A549 (cell line): ENCODE results near the gene JAZF1. TPM values are rescaled to one million over a fixed set of nuclear protein-coding genes. Genes with fewer than 3 reads are reported as not detected.

Experiments
- ATAC-seq, 2 experiments: fragments of 200-7000 bp in 1 of 2; fragments of >200 bp in 1 of 2; cut with Nextera tagmentation in 1 of 2; cut with Tn5 transposase in 1 of 2; 3 replicates each; pipeline versions ENCODE4 v1.8.0 to v1.9.1; 2018 to 2020; ENCODE audit warnings: mild to moderate bottlenecking in 1 of 2, moderate library complexity in 1 of 2
- CTCF ChIA-PET: fragments of 300-600 bp; sonication (Branson Sonifier 250); formaldehyde crosslinking; extraction: SDS; loops from one replicate; lab custom pipeline; 2021; ENCODE audit warnings: antibody characterized with exemption, inconsistent platforms; lab: Yijun Ruan, JAX
- POLR2A ChIA-PET: fragments of 350-600 bp; formaldehyde crosslinking; extraction: SDS; loops from one replicate; lab custom pipeline; 2021; ENCODE audit warnings: antibody characterized with exemption, inconsistent platforms; lab: Yijun Ruan, JAX
- DNase-seq, 2 experiments: peaks; one replicate each; pipeline versions ENCODE4 v3.0.0 to v3.0.0-alpha.2; 2011 to 2016; ENCODE audit warnings: low read depth in 1 of 2, low spot score in 1 of 2
- FAIRE-seq: peaks from 2 replicates; lab custom pipeline; 2011; peaks lifted over from hg19 to GRCh38; lab: Jason Lieb, UNC
- H3K27ac ChIP-seq, 2 experiments: fragments of >200 bp; sonication (Bioruptor Twin); formaldehyde crosslinking; 3 replicates each; pipeline ENCODE4 v1.5.1; 2016 to 2017
- H3K4me1 ChIP-seq: fragments of >200 bp; sonication (Bioruptor Twin); formaldehyde crosslinking; 3 replicates; pipeline ENCODE4 v1.6.1; 2016
- H3K4me2 ChIP-seq: fragments of >200 bp; sonication (Bioruptor Twin); formaldehyde crosslinking; 3 replicates; pipeline ENCODE4 v1.6.1; 2016
- H3K4me3 ChIP-seq: fragments of >200 bp; sonication (Bioruptor Twin); formaldehyde crosslinking; 3 replicates; pipeline ENCODE4 v1.5.1; 2016
- H3K9me3 ChIP-seq: fragments of >200 bp; sonication (Bioruptor Twin); formaldehyde crosslinking; 3 replicates; pipeline ENCODE4 v1.6.1; 2016
- ATOH8 ChIP-seq: fragments of 250-450 bp; sonication (Bioruptor Pico); IDR thresholded peaks from 2 replicates; pipeline ENCODE4 v1.5.0; 2020; ENCODE audit warnings: low read depth, mild to moderate bottlenecking, moderate library complexity
- BCL3 ChIP-seq: fragments of >200 bp; sonication (Bioruptor Twin); formaldehyde crosslinking; IDR thresholded peaks from 3 replicates; pipeline ENCODE4 v1.6.1; 2016
- BHLHE40 ChIP-seq: IDR thresholded peaks from 2 replicates; pipeline ENCODE4 v1.6.1; 2012; ENCODE audit warnings: low read depth, low read length, inconsistent platforms
- CHD4 ChIP-seq: fragments of 200-600 bp; sonication (generic); IDR thresholded peaks from 2 replicates; pipeline ENCODE4 v1.6.1; 2016; ENCODE audit warnings: antibody characterized with exemption, mild to moderate bottlenecking, borderline replicate concordance
- EHF ChIP-seq: fragments of 250-450 bp; sonication (Bioruptor Pico); IDR thresholded peaks from 2 replicates; pipeline ENCODE4 v1.5.0; 2020; ENCODE audit warnings: mild to moderate bottlenecking
- ELK1 ChIP-seq: fragments of 150-350 bp; IDR thresholded peaks from 2 replicates; pipeline ENCODE4 v1.6.1; 2014; ENCODE audit warnings: low read depth, mild to moderate bottlenecking, low read length
- EP300 ChIP-seq, 2 experiments: fragments of >200 bp; sonication (Bioruptor Twin); formaldehyde crosslinking; IDR thresholded peaks; 2 replicates in 1 of 2; 3 replicates in 1 of 2; pipeline ENCODE4 v1.6.1; 2016 to 2017
- ESRRA ChIP-seq: fragments of 150-350 bp; IDR thresholded peaks from 2 replicates; pipeline ENCODE4 v1.6.1; 2014; ENCODE audit warnings: mild to moderate bottlenecking, low read length, borderline replicate concordance
- FOSB ChIP-seq: fragments of 250-450 bp; sonication (Bioruptor Pico); IDR thresholded peaks from 2 replicates; pipeline ENCODE4 v1.5.0; 2020; ENCODE audit warnings: mild to moderate bottlenecking, moderate library complexity
- FOSL2 ChIP-seq, 2 experiments: fragments of 450-650 bp in 1 of 2; fragments of >200 bp in 1 of 2; sonication (Bioruptor Twin) in 1 of 2; formaldehyde crosslinking; IDR thresholded peaks; 2 replicates each; pipeline versions ENCODE4 v1.5.0 to v1.6.1; 2016 to 2020; ENCODE audit warnings: mild to moderate bottlenecking in 1 of 2, moderate library complexity in 1 of 2
- HOXA7 ChIP-seq: fragments of 250-450 bp; sonication (Bioruptor Pico); IDR thresholded peaks from 2 replicates; pipeline ENCODE4 v1.5.0; 2020; ENCODE audit warnings: mild to moderate bottlenecking, moderate library complexity
- HOXB13 ChIP-seq: fragments of 250-450 bp; sonication (Bioruptor Pico); IDR thresholded peaks from 2 replicates; pipeline ENCODE4 v1.5.0; 2020; ENCODE audit warnings: low read depth, mild to moderate bottlenecking, moderate library complexity
- HOXB5 ChIP-seq: fragments of 250-450 bp; sonication (Bioruptor Pico); IDR thresholded peaks from 2 replicates; pipeline ENCODE4 v1.5.0; 2020; ENCODE audit warnings: mild to moderate bottlenecking, moderate library complexity
- KDM1A ChIP-seq: fragments of 200-600 bp; sonication (generic); IDR thresholded peaks from 2 replicates; pipeline ENCODE4 v1.6.1; 2016; ENCODE audit warnings: low read depth, mild to moderate bottlenecking
- MYC ChIP-seq: IDR thresholded peaks from 2 replicates; pipeline ENCODE4 v1.6.1; 2012; ENCODE audit warnings: mild to moderate bottlenecking, inconsistent platforms, low read length, improper control_type of control experiment, borderline replicate concordance
- NFE2L2 ChIP-seq: fragments of 150-350 bp; conservative IDR thresholded peaks from 2 replicates; pipeline ENCODE4 v1.6.1; 2014; ENCODE audit warnings: low read length
- NPAS2 ChIP-seq: fragments of 250-450 bp; sonication (Bioruptor Pico); IDR thresholded peaks from 2 replicates; pipeline ENCODE4 v1.8.0; 2022; ENCODE audit warnings: mild to moderate bottlenecking, moderate library complexity, borderline replicate concordance
- PBX3 ChIP-seq: IDR thresholded peaks from 2 replicates; pipeline ENCODE4 v1.6.1; 2012
- PHF8 ChIP-seq: fragments of 200-600 bp; sonication (generic); IDR thresholded peaks from 2 replicates; pipeline ENCODE4 v1.6.1; 2016; ENCODE audit warnings: low read depth, mild to moderate bottlenecking, antibody characterized with exemption, moderate library complexity, borderline replicate concordance
- POLR2A ChIP-seq: IDR thresholded peaks from 2 replicates; pipeline ENCODE4 v1.6.1; 2012; ENCODE audit warnings: mild to moderate bottlenecking, low read length
- POLR2AphosphoS2 ChIP-seq: conservative IDR thresholded peaks from 2 replicates; pipeline ENCODE4 v1.6.1; 2012; ENCODE audit warnings: low read length, improper control_type of control experiment, inconsistent platforms
- RARB ChIP-seq: fragments of 250-450 bp; sonication (Bioruptor Pico); IDR thresholded peaks from 2 replicates; pipeline ENCODE4 v1.8.0; 2021; ENCODE audit warnings: mild to moderate bottlenecking, moderate library complexity
- SMC3 ChIP-seq: fragments of >200 bp; sonication (Bioruptor Twin); formaldehyde crosslinking; IDR thresholded peaks from 3 replicates; pipeline ENCODE4 v1.6.1; 2018; ENCODE audit warnings: inconsistent platforms
- SREBF2 ChIP-seq: fragments of 450-650 bp; IDR thresholded peaks from 2 replicates; pipeline ENCODE4 v1.6.1; 2014; ENCODE audit warnings: mild to moderate bottlenecking, moderate library complexity
- TP53 ChIP-seq: fragments of 250-450 bp; sonication (Bioruptor Pico); IDR thresholded peaks from 2 replicates; pipeline ENCODE4 v1.5.0; 2021; ENCODE audit warnings: mild to moderate bottlenecking, moderate library complexity
- USF2 ChIP-seq: fragments of 450-650 bp; IDR thresholded peaks from 2 replicates; pipeline ENCODE4 v1.6.1; 2014; ENCODE audit warnings: antibody characterized with exemption
- ZC3H11A ChIP-seq: fragments of 450-650 bp; IDR thresholded peaks from 2 replicates; pipeline ENCODE4 v1.6.1; 2014; ENCODE audit warnings: antibody characterized with exemption, mild to moderate bottlenecking
- ZFP36 ChIP-seq: fragments of 450-650 bp; IDR thresholded peaks from 2 replicates; pipeline ENCODE4 v1.6.1; 2014; ENCODE audit warnings: borderline replicate concordance; ENCODE audit not compliant: partially characterized antibody
- ZSCAN20 ChIP-seq: fragments of 250-450 bp; sonication (Bioruptor Pico); IDR thresholded peaks from 2 replicates; pipeline ENCODE4 v1.8.0; 2022; ENCODE audit warnings: mild to moderate bottlenecking, moderate library complexity
- WGBS: methylation state at CpG from one replicate; pipeline ENCODE4 v1.1.6; 2017; ENCODE audit errors: missing lambda C conversion rate; 5-methylcytosine and 5-hydroxymethylcytosine counted together
- polyA plus RNA-seq, 4 experiments: library from polyadenylated mRNA; depleted of rRNA in 3 of 4; stranded (reverse); fragments of >200 nt; fragmentation: RNase III in 1 of 4; extraction: RNeasy Plus Mini Kit Qiagen cat#74134 plus additional on column Dnase treatment in 1 of 4; gene quantifications; 2 replicates in 3 of 4; 3 replicates in 1 of 4; pipeline ENCODE4 v1.2.3, GENCODE V29; 2011 to 2017

JAZF1 gene
- polyA plus RNA-seq, 2 of the 4 experiments (the other 2 are of a cell fraction), result 1.9 to 2.8 TPM

GRCh38 chr7:27883696-27884095 is 296.9 kb downstream of the JAZF1 start:
- ChIA-PET CTCF (no interaction called here), POLR2A (no interaction called here)
- ATAC-seq (no peak), FAIRE-seq (no peak), DNase-seq (no peak)
- H3K4me3 ChIP-seq, result no peak overlapping the region
- H3K9me3 ChIP-seq, result no peaks in the 10 kb centered on the region
- H3K4me1 ChIP-seq, result no peaks in the 10 kb centered on the region
- TF ChIP-seq PHF8 (no peak), ZFP36 (no peak), POLR2A (no peak)
- WGBS, result 92% methylated on average over 4 of the region's 4 CpGs
- H3K27ac ChIP-seq, result no peak overlapping the region
- no peak overlapping the region for H3K4me2 ChIP-seq

- ATAC-seq (no peak), DNase-seq (no peak), FAIRE-seq (no peak)
- 92% methylated on average over 8 of the region's 8 CpGs for WGBS
- TF ChIP-seq TP53 (no peak), KDM1A (no peak), ESRRA (no peak), EP300 (IDR thresholded peaks at IDR 0.05) (no peak), HOXB5 (no peak), SREBF2 (no peak), ATOH8 (CRISPR knock-in tag) (no peak), ZSCAN20 (no peak), BCL3 (no peak), EHF (no peak), BHLHE40 (no peak), SMC3 (no peak), NPAS2 (CRISPR knock-in tag) (no peak), POLR2AphosphoS2 (no peak), FOSB (CRISPR knock-in tag) (no peak), ELK1 (no peak), HOXA7 (CRISPR knock-in tag) (no peak), RARB (CRISPR knock-in tag) (no peak)
- no peak overlapping the region for H3K27ac ChIP-seq
- H3K4me3 ChIP-seq, result no peak overlapping the region
- no peak overlapping the region for H3K4me2 ChIP-seq
- ChIA-PET CTCF (no interaction called here), POLR2A (no interaction called here)
- peaks cover 15% of the 10 kb centered on the region for H3K4me1 ChIP-seq
- H3K9me3 ChIP-seq, result no peaks in the 10 kb centered on the region
These were observed 303.8 kb downstream of the JAZF1 start for GRCh38 chr7:27876756-27877155.

GRCh38 chr7:27875832-27876231 is 304.8 kb downstream of the JAZF1 start:
- no peak overlapping the region for H3K4me3 ChIP-seq
- WGBS, result 91% methylated on average over 2 of the region's 2 CpGs
- H3K27ac ChIP-seq, result no peak overlapping the region
- H3K4me2 ChIP-seq, result no peak overlapping the region
- ATAC-seq (no peak), FAIRE-seq (no peak), DNase-seq (no peak)
- H3K4me1 ChIP-seq, result peaks cover 15% of the 10 kb centered on the region
- H3K9me3 ChIP-seq, result no peaks in the 10 kb centered on the region
- ChIA-PET CTCF (interaction anchor here (0.9 to 1.2 kb wide), 3 partner anchors 23 to 697 kb away, joined by 3 to 4 read pairs (median 4); no protein-coding TSS in a partner anchor), POLR2A (no interaction called here)
- TF ChIP-seq USF2 (no peak), KDM1A (no peak), FOSB (CRISPR knock-in tag) (no peak), FOSL2 (IDR thresholded peaks at IDR 0.05) (no peak), FOSL2 (CRISPR knock-in tag; IDR thresholded peaks at IDR 0.05) (no peak), CHD4 (no peak), NFE2L2 (no peak), SMC3 (no peak), ZC3H11A (no peak), ZFP36 (no peak), PBX3 (no peak), TP53 (no peak), ATOH8 (CRISPR knock-in tag) (no peak), HOXB13 (CRISPR knock-in tag) (no peak), ELK1 (no peak), EHF (no peak), MYC (no peak)
